SK-N-SH (cell line): ENCODE results near the gene CSNK1G2. TPM values are rescaled to one million over a fixed set of nuclear protein-coding genes. Genes with fewer than 3 reads are reported as not detected.

Experiments
- CTCF ChIA-PET: fragments of 300-600, 350-600 bp; formaldehyde crosslinking; extraction: SDS; loops from one replicate; lab custom pipeline; 2021; lab: Yijun Ruan, JAX
- POLR2A ChIA-PET: fragments of 350-600 bp; sonication (Branson Sonifier 250); formaldehyde crosslinking; extraction: SDS; loops from one replicate; lab custom pipeline; 2020; ENCODE audit warnings: antibody characterized with exemption, inconsistent platforms; lab: Yijun Ruan, JAX
- DNase-seq: peaks from one replicate; pipeline ENCODE4 v3.0.0; 2012
- H2AFZ ChIP-seq: fragments of 200-600 bp; sonication (generic); 2 replicates; pipeline ENCODE4 v1.8.1; 2016; ENCODE audit warnings: antibody characterized with exemption, mild to moderate bottlenecking, low read depth
- H3F3A ChIP-seq: fragments of 200-600 bp; sonication (generic); replicated peaks from 2 replicates; pipeline ENCODE3; 2016; ENCODE audit warnings: antibody characterized with exemption, mild to moderate bottlenecking; ENCODE audit not compliant: insufficient read depth
- H3K27ac ChIP-seq, 2 experiments: fragments of 200-500 bp in 1 of 2; fragments of 200-600 bp in 1 of 2; sonication (Bioruptor generic) in 1 of 2; sonication (generic), shearing (Covaris generic) in 1 of 2; 2 replicates each; pipeline versions ENCODE4 v1.5.1 to v1.6.1; 2014 to 2016; ENCODE audit warnings: low read depth in 2 of 2, inconsistent platforms in 1 of 2, low read length in 1 of 2, mild to moderate bottlenecking in 1 of 2, mixed read lengths in 1 of 2
- H3K27me3 ChIP-seq: fragments of 200-600 bp; sonication (generic), shearing (Covaris generic); 2 replicates; pipeline ENCODE4 v1.6.1; 2016; ENCODE audit warnings: mixed run types; ENCODE audit not compliant: insufficient read depth
- H3K36me3 ChIP-seq, 2 experiments: fragments of 200-500 bp in 1 of 2; fragments of 200-600 bp in 1 of 2; sonication (Bioruptor generic) in 1 of 2; sonication (generic) in 1 of 2; replicated peaks in 1 of 2; 2 replicates each; pipeline versions ENCODE3 to v1.5.1; 2014 to 2016; ENCODE audit warnings: low read length in 1 of 2, mild to moderate bottlenecking in 1 of 2; ENCODE audit not compliant: insufficient read depth in 2 of 2, control insufficient read depth in 1 of 2
- H3K4me1 ChIP-seq, 2 experiments: fragments of 200-500 bp in 1 of 2; fragments of 200-600 bp in 1 of 2; sonication (Bioruptor generic) in 1 of 2; sonication (generic), shearing (Covaris generic) in 1 of 2; 2 replicates each; pipeline versions ENCODE4 v1.5.1 to v1.6.1; 2014 to 2016; ENCODE audit warnings: low read depth in 1 of 2, low read length in 1 of 2, mixed run types in 1 of 2; ENCODE audit not compliant: insufficient read depth in 2 of 2, control insufficient read depth in 1 of 2
- H3K4me2 ChIP-seq: fragments of 200-600 bp; sonication (generic), shearing (Covaris generic); 2 replicates; pipeline ENCODE4 v1.6.1; 2017; ENCODE audit warnings: mixed run types
- H3K4me3 ChIP-seq, 2 experiments: fragments of 200-500 bp in 1 of 2; fragments of 200-600 bp in 1 of 2; sonication (Bioruptor generic) in 1 of 2; sonication (generic), shearing (Covaris generic) in 1 of 2; 2 replicates each; pipeline versions ENCODE4 v1.5.1 to v1.8.1; 2014 to 2016; ENCODE audit warnings: low read depth in 2 of 2, inconsistent platforms in 1 of 2, low read length in 1 of 2, mild to moderate bottlenecking in 1 of 2, mixed read lengths in 1 of 2, moderate library complexity in 1 of 2
- H3K79me2 ChIP-seq: fragments of 200-600 bp; sonication (generic); 2 replicates; pipeline ENCODE4 v1.8.1; 2017; ENCODE audit warnings: mild to moderate bottlenecking; ENCODE audit not compliant: insufficient read depth
- H3K9ac ChIP-seq: fragments of 200-600 bp; sonication (generic); 2 replicates; pipeline ENCODE4 v1.6.1; 2017; ENCODE audit warnings: mixed run types
- H3K9me2 ChIP-seq: fragments of 200-600 bp; sonication (generic); 2 replicates; pipeline ENCODE4 v1.6.1; 2017; ENCODE audit warnings: mixed run types
- H3K9me3 ChIP-seq: fragments of 200-600 bp; sonication (generic); 2 replicates; pipeline ENCODE4 v1.6.1; 2017; ENCODE audit warnings: mixed run types, mild to moderate bottlenecking, moderate library complexity
- H4K20me1 ChIP-seq: fragments of 200-600 bp; sonication (generic); 2 replicates; pipeline ENCODE4 v1.6.1; 2017; ENCODE audit warnings: mild to moderate bottlenecking, mixed run types; ENCODE audit not compliant: insufficient read depth
- ELF1 ChIP-seq: IDR thresholded peaks from 2 replicates; pipeline ENCODE4 v1.4.0; 2012
- EP300 ChIP-seq, 2 experiments: IDR thresholded peaks; 2 replicates each; pipeline versions ENCODE4 v1.4.0 to v1.6.1; 2012; ENCODE audit warnings: borderline replicate concordance in 1 of 2, low read depth in 1 of 2, low read length in 1 of 2
- EZH2phosphoT487 ChIP-seq: fragments of 200-600 bp; sonication (generic); IDR thresholded peaks from 2 replicates; pipeline ENCODE4 v1.6.1; 2017; ENCODE audit warnings: low read depth, mixed run types, mild to moderate bottlenecking, antibody characterized with exemption, moderate library complexity, borderline replicate concordance
- FOXJ3 ChIP-seq: sonication (generic); formaldehyde crosslinking; IDR thresholded peaks from 2 replicates; pipeline ENCODE4 v1.5.1; 2020; ENCODE audit warnings: mild to moderate bottlenecking, missing genetic modification reagents
- FOXM1 ChIP-seq: IDR thresholded peaks from 2 replicates; pipeline ENCODE4 v1.4.0; 2012; ENCODE audit warnings: low read depth, mild to moderate bottlenecking
- GABPA ChIP-seq: IDR thresholded peaks from 2 replicates; pipeline ENCODE4 v1.4.0; 2012; ENCODE audit warnings: low read depth, mild to moderate bottlenecking
- GATA2 ChIP-seq: sonication (generic); formaldehyde crosslinking; IDR thresholded peaks from 2 replicates; pipeline ENCODE4 v1.5.0; 2020; ENCODE audit warnings: mild to moderate bottlenecking, missing genetic modification reagents
- NRF1 ChIP-seq: IDR thresholded peaks from 2 replicates; pipeline ENCODE4 v1.6.1; 2012; ENCODE audit warnings: low read depth, mild to moderate bottlenecking, low read length
- RAD21 ChIP-seq: IDR thresholded peaks from 2 replicates; pipeline ENCODE4 v1.6.1; 2012; ENCODE audit warnings: mild to moderate bottlenecking, low read length
- RCOR1 ChIP-seq: fragments of 150-350 bp; IDR thresholded peaks from 2 replicates; pipeline ENCODE4 v1.6.1; 2017; ENCODE audit warnings: antibody characterized with exemption, low read length
- RFX5 ChIP-seq: IDR thresholded peaks from 2 replicates; pipeline ENCODE4 v1.6.1; 2012; ENCODE audit warnings: mild to moderate bottlenecking, improper control_type of control experiment, low read length
- RXRA ChIP-seq: IDR thresholded peaks from 2 replicates; pipeline ENCODE4 v1.4.0; 2012; ENCODE audit warnings: low read depth, mild to moderate bottlenecking, borderline replicate concordance
- TAF1 ChIP-seq: IDR thresholded peaks from 2 replicates; pipeline ENCODE4 v1.6.1; 2012; ENCODE audit warnings: low read depth, mild to moderate bottlenecking, low read length, moderate library complexity, borderline replicate concordance
- TCF12 ChIP-seq: IDR thresholded peaks from 2 replicates; pipeline ENCODE4 v1.4.0; 2012
- TEAD4 ChIP-seq: IDR thresholded peaks from 2 replicates; pipeline ENCODE4 v1.4.0; 2012; ENCODE audit warnings: mild to moderate bottlenecking, borderline replicate concordance; ENCODE audit not compliant: insufficient read depth
- YY1 ChIP-seq: IDR thresholded peaks from 2 replicates; pipeline ENCODE4 v1.4.0; 2012; ENCODE audit warnings: low read depth, mild to moderate bottlenecking
- WGBS: methylation state at CpG from one replicate; pipeline ENCODE4 v1.1.6; 2017; ENCODE audit warnings: low lambda C conversion rate; 5-methylcytosine and 5-hydroxymethylcytosine counted together
- polyA plus RNA-seq, 3 experiments: library from polyadenylated mRNA; depleted of rRNA; stranded (reverse); fragments of >200 nt; gene quantifications; 2 replicates each; pipeline ENCODE4 v1.2.3, GENCODE V29; 2012
- TF ChIP-seq, protein P1 (sequence below): fragments of 150-350 bp; IDR thresholded peaks from 2 replicates; pipeline ENCODE4 v1.6.1; 2017; ENCODE audit warnings: antibody characterized with exemption, low read length, low read depth, borderline replicate concordance
- TF ChIP-seq, protein P2 (sequence below): IDR thresholded peaks from 2 replicates; pipeline ENCODE4 v1.4.0; 2012; ENCODE audit warnings: low read depth, borderline replicate concordance
- TF ChIP-seq, protein P3 (sequence below): fragments of 150-350 bp; IDR thresholded peaks from 2 replicates; pipeline ENCODE4 v1.6.1; 2016; ENCODE audit warnings: mild to moderate bottlenecking, low read depth, low read length

CSNK1G2 gene
- polyA plus RNA-seq, 1 of the 3 experiments (the other 2 are of a cell fraction) = 79.4 TPM

DNA sequence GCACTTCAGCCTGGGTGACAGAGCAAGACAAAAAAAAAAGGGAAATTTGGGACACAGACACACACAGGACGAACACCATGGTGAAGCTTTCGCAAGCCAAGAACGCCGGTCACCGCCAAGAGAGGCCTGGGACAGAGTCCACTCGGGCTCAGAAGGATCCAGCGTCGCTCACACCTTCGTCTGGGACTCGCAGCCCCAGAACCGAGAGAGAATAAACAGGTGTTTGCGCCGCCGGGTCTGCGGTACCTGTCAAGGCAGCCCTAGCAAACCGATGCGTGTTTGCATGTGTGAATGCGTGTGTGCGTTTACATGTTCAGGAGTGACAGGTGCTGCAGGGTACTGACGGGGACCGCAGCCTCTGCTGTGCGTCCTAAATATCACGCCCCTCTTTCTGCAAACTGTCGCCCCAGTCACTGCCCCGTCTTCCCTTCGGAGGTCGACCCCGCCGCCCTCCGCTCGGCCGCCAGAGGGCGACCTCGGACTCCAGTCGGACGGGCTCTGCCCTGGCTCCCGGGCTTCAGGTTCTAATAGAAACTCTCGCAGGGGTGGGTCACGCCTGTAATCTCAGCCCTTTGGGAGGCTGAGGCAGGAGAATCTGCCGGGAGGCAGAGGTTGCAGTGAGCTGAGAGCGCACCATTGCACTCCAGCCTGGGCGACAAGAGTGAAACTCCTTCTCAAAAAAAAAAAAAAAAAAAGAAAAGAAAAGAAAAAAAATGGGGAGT, 11.8 kb upstream of the CSNK1G2 start (continued):
- no peak for TF ChIP-seq TAF1
- TF ChIP-seq RAD21 = peak; percentile 69

DNA sequence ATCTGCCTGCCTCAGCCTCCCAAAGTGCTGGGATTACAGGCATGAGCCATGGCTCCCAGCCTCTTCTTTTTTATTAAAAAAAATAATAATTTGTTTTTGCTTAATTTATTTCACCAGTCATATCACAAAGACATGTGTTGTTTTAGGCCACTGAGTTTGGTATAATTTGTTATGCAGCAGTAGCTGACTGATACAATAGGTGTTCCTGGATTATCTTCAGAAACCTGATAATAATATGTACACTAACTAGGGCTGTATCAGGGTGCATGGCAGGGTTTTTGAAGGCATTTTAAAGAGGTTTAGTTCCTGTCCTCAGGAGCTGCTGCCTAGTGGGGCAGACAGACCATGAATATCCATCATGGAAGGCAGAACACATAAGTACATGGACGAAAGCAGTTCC, 9.5 kb upstream of the CSNK1G2 start:
- 86% methylated on average over 1 of the region's 1 CpG for WGBS

DNA sequence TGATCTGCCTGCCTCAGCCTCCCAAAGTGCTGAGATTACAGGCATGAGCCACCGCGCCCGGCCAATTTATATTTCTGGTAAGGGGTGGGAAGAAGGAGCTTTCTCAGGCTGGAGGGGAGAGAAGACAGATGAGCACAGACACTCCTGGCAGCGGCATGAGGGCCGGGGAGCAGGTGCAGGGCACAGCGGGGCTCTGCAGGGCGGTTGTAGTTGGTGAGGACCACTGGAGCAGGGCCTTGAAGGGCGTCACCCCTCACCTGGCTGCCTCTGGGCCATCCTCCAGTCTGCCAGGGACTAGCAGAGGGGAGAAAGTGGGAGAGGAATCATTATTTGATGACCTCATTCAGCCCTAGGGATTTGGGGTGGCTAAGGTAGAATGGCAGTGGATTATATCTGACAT, 8.6 kb upstream of the CSNK1G2 start:
- H3K4me2 ChIP-seq = no peak overlapping the region
- H3K4me1 ChIP-seq = peaks cover 6 to 8% of the 10 kb centered on the region in 2 experiments; a peak in 2 of 4 replicates
- H3K9me2 ChIP-seq = no peaks in the 10 kb centered on the region
- POLR2A ChIA-PET = no interaction called here
- H3K9ac ChIP-seq = no peak overlapping the region
- no peaks in the 10 kb centered on the region for H3K36me3 ChIP-seq
- CTCF ChIA-PET = no interaction called here
- TF ChIP-seq RFX5 = no peak
- TF ChIP-seq RCOR1 = no peak
- TF ChIP-seq EZH2phosphoT487 = no peak
- TF ChIP-seq RXRA = no peak
- TF ChIP-seq GABPA = no peak
- no peak for TF ChIP-seq FOXM1
- TF ChIP-seq, protein P1, sequence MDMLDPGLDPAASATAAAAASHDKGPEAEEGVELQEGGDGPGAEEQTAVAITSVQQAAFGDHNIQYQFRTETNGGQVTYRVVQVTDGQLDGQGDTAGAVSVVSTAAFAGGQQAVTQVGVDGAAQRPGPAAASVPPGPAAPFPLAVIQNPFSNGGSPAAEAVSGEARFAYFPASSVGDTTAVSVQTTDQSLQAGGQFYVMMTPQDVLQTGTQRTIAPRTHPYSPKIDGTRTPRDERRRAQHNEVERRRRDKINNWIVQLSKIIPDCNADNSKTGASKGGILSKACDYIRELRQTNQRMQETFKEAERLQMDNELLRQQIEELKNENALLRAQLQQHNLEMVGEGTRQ = no peak
- no peak for TF ChIP-seq GATA2 (CRISPR knock-in tag)
- TF ChIP-seq TEAD4 = no peak
- TF ChIP-seq, protein P2, sequence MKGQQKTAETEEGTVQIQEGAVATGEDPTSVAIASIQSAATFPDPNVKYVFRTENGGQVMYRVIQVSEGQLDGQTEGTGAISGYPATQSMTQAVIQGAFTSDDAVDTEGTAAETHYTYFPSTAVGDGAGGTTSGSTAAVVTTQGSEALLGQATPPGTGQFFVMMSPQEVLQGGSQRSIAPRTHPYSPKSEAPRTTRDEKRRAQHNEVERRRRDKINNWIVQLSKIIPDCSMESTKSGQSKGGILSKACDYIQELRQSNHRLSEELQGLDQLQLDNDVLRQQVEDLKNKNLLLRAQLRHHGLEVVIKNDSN = no peak
- TF ChIP-seq, protein P3, sequence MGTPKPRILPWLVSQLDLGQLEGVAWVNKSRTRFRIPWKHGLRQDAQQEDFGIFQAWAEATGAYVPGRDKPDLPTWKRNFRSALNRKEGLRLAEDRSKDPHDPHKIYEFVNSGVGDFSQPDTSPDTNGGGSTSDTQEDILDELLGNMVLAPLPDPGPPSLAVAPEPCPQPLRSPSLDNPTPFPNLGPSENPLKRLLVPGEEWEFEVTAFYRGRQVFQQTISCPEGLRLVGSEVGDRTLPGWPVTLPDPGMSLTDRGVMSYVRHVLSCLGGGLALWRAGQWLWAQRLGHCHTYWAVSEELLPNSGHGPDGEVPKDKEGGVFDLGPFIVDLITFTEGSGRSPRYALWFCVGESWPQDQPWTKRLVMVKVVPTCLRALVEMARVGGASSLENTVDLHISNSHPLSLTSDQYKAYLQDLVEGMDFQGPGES = no peak
- no peak for TF ChIP-seq EP300 (IDR thresholded peaks at IDR 0.05; ENCODE audit: borderline replicate concordance in 1 of 2, low read depth in 1 of 2, low read length in 1 of 2)
- TF ChIP-seq TCF12 = no peak
- TF ChIP-seq NRF1 = no peak
- TF ChIP-seq YY1 = no peak
- H4K20me1 ChIP-seq = no peaks in the 10 kb centered on the region
- no peak overlapping the region for H2AFZ ChIP-seq
- no peaks in the 10 kb centered on the region for H3F3A ChIP-seq
- H3K9me3 ChIP-seq = no peaks in the 10 kb centered on the region
- no peak overlapping the region for H3K27ac ChIP-seq
- H3K27me3 ChIP-seq = no peaks in the 10 kb centered on the region
- no peak overlapping the region for H3K4me3 ChIP-seq
- no peaks in the 10 kb centered on the region for H3K79me2 ChIP-seq
- DNase-seq = no peak
- 66% methylated on average over 8 of the region's 8 CpGs for WGBS

More for the DNA sequence above, 9.5 kb upstream of the CSNK1G2 start:
- no peak overlapping the region for H2AFZ ChIP-seq
- CTCF ChIA-PET = interaction anchor here (2.2 kb wide), 1 partner anchor 14 kb away, joined by 11 read pairs; no protein-coding TSS in a partner anchor
- no peak overlapping the region for H3K9ac ChIP-seq
- H3K9me2 ChIP-seq = no peaks in the 10 kb centered on the region
- no peak overlapping the region for H3K27ac ChIP-seq
- H3K9me3 ChIP-seq = no peaks in the 10 kb centered on the region
- no peak overlapping the region for H3K4me3 ChIP-seq
- TF ChIP-seq NRF1 (no peak), FOXJ3 (CRISPR knock-in tag) (no peak), ELF1 (no peak)
- peaks cover 6 to 8% of the 10 kb centered on the region in 2 experiments; a peak in 2 of 4 replicates for H3K4me1 ChIP-seq
- no peaks in the 10 kb centered on the region for H3K79me2 ChIP-seq
- H4K20me1 ChIP-seq = no peaks in the 10 kb centered on the region
- no peaks in the 10 kb centered on the region for H3F3A ChIP-seq
- H3K36me3 ChIP-seq = no peaks in the 10 kb centered on the region
- H3K4me2 ChIP-seq = no peak overlapping the region
- POLR2A ChIA-PET = no interaction called here
- DNase-seq = no peak
- H3K27me3 ChIP-seq = no peaks in the 10 kb centered on the region
